HepG2 (cell line): ENCODE data around the gene SETD2. TPM values are rescaled to one million over a fixed set of nuclear protein-coding genes. Genes with fewer than 3 reads are reported as not detected.

Experiments
- CCAR2 ChIP-seq: fragments of 200-400 bp; formaldehyde crosslinking; optimal IDR thresholded peaks from 2 replicates; pipeline ENCODE3; 2018; ENCODE audit warnings: low read depth, mild to moderate bottlenecking, low read length, moderate library complexity
- CENPT ChIP-seq: sonication (generic); formaldehyde crosslinking; IDR thresholded peaks from 2 replicates; pipeline ENCODE4 v1.8.0; 2022; ENCODE audit warnings: low read depth, mild to moderate bottlenecking, moderate library complexity, missing genetic modification reagents
- CHD2 ChIP-seq: IDR thresholded peaks from 2 replicates; pipeline ENCODE4 v1.6.1; 2011; ENCODE audit warnings: low read depth, low read length, improper control_type of control experiment
- ETV5 ChIP-seq: IDR thresholded peaks from 2 replicates; pipeline ENCODE4 v1.6.1; 2018; ENCODE audit warnings: missing biosample characterization, missing genetic modification reagents, inconsistent platforms, borderline replicate concordance
- HNRNPLL ChIP-seq: fragments of 200-400 bp; formaldehyde crosslinking; IDR thresholded peaks from 2 replicates; pipeline ENCODE4 v1.6.1; 2017; ENCODE audit warnings: mild to moderate bottlenecking, low read depth, low read length; ENCODE audit not compliant: poor library complexity, severe bottlenecking
- JDP2 ChIP-seq: sonication (generic); formaldehyde crosslinking; IDR thresholded peaks from 2 replicates; pipeline ENCODE4 v1.8.1; 2022; ENCODE audit warnings: missing genetic modification reagents, borderline replicate concordance
- KDM4B ChIP-seq: sonication (generic); formaldehyde crosslinking; IDR thresholded peaks from 2 replicates; pipeline ENCODE4 v1.4.0; 2020; ENCODE audit warnings: missing genetic modification reagents
- KMT2A ChIP-seq: sonication (generic); formaldehyde crosslinking; IDR thresholded peaks from 2 replicates; pipeline ENCODE4 v1.4.0; 2020; ENCODE audit warnings: missing genetic modification reagents
- NFE2L1 ChIP-seq: sonication (generic); formaldehyde crosslinking; IDR thresholded peaks from 2 replicates; pipeline ENCODE4 v1.4.0; 2020; ENCODE audit warnings: missing genetic modification reagents, mild to moderate bottlenecking, borderline replicate concordance
- PAF1 ChIP-seq: IDR thresholded peaks from 2 replicates; pipeline ENCODE4 v1.6.1; 2016; ENCODE audit warnings: missing genetic modification reagents, missing compliant biosample characterization
- SIN3A ChIP-seq: IDR thresholded peaks from 2 replicates; pipeline ENCODE4 v1.6.1; 2011; ENCODE audit warnings: low read depth, mild to moderate bottlenecking, control low read depth, low read length, borderline replicate concordance
- ZBTB20 ChIP-seq: sonication (generic); formaldehyde crosslinking; IDR thresholded peaks from 2 replicates; pipeline ENCODE4 v1.8.1; 2023; ENCODE audit warnings: missing genetic modification reagents, low read depth, mild to moderate bottlenecking, borderline replicate concordance
- ZNF337 ChIP-seq: sonication (generic); formaldehyde crosslinking; IDR thresholded peaks from 2 replicates; pipeline ENCODE4 v1.5.1; 2020; ENCODE audit warnings: missing genetic modification reagents, low read depth, mild to moderate bottlenecking, borderline replicate concordance
- ZNF350 ChIP-seq: sonication (generic); formaldehyde crosslinking; IDR thresholded peaks from 2 replicates; pipeline ENCODE4 v1.4.0; 2020; ENCODE audit warnings: mild to moderate bottlenecking, low read depth, missing genetic modification reagents, borderline replicate concordance
- ZSCAN22 ChIP-seq: sonication (generic); formaldehyde crosslinking; IDR thresholded peaks from 2 replicates; pipeline ENCODE4 v1.4.0; 2020; ENCODE audit warnings: mild to moderate bottlenecking, missing genetic modification reagents
- ZZZ3 ChIP-seq: sonication (generic); formaldehyde crosslinking; IDR thresholded peaks from 2 replicates; pipeline ENCODE4 v1.4.0; 2020; ENCODE audit warnings: missing genetic modification reagents, mild to moderate bottlenecking, borderline replicate concordance
- polyA plus RNA-seq, 8 experiments: library from polyadenylated mRNA; depleted of rRNA in 3 of 8; stranded (reverse) in 7 of 8; unstranded in 1 of 8; fragments of >200 nt; fragmentation: Illumina TruSeq in 4 of 8; extraction: Trizol in 4 of 8; gene quantifications; 2 replicates each; pipeline versions ENCODE4 v1.2.1 to v1.2.3, GENCODE V29; 2011 to 2016; ENCODE audit warnings: low read depth in 4 of 8, missing spikeins in 1 of 8, mixed read lengths in 1 of 8; ENCODE audit not compliant: insufficient read depth in 1 of 8
- total RNA-seq, 5 experiments: library from RNA; depleted of rRNA; stranded (reverse); fragments of >200 nt; fragmentation: Illumina TruSeq; extraction: Trizol; gene quantifications; 2 replicates each; pipeline ENCODE4 v1.2.3, GENCODE V29; 2016; ENCODE audit warnings: low read depth in 1 of 5
- TF ChIP-seq, protein P1 (sequence below): sonication (generic); formaldehyde crosslinking; IDR thresholded peaks from 2 replicates; pipeline ENCODE4 v1.5.0; 2020; ENCODE audit warnings: mild to moderate bottlenecking, missing genetic modification reagents
- TF ChIP-seq, protein P2 (sequence below): sonication (generic); formaldehyde crosslinking; IDR thresholded peaks from 2 replicates; pipeline ENCODE4 v1.4.0; 2020; ENCODE audit warnings: mild to moderate bottlenecking, missing genetic modification reagents
- TF ChIP-seq, protein P3 (sequence below): sonication (generic); formaldehyde crosslinking; IDR thresholded peaks from 2 replicates; pipeline ENCODE4 v1.4.0; 2020; ENCODE audit warnings: mild to moderate bottlenecking, low read depth, missing genetic modification reagents
- TF ChIP-seq, protein P4 (sequence below): sonication (generic); formaldehyde crosslinking; IDR thresholded peaks from 2 replicates; pipeline ENCODE4 v1.9.0; 2021; ENCODE audit warnings: missing genetic modification reagents, mild to moderate bottlenecking, borderline replicate concordance
- TF ChIP-seq, protein P5 (sequence below): conservative IDR thresholded peaks from 2 replicates; pipeline ENCODE4 v1.6.1; 2018; ENCODE audit warnings: missing genetic modification reagents

The SETD2 gene
- total and polyA plus RNA-seq, 2 of the 13 experiments (the other 11 are each of a cell fraction or from before 2014, with no cell fraction given): 14.2 to 24.2 TPM

DNA sequence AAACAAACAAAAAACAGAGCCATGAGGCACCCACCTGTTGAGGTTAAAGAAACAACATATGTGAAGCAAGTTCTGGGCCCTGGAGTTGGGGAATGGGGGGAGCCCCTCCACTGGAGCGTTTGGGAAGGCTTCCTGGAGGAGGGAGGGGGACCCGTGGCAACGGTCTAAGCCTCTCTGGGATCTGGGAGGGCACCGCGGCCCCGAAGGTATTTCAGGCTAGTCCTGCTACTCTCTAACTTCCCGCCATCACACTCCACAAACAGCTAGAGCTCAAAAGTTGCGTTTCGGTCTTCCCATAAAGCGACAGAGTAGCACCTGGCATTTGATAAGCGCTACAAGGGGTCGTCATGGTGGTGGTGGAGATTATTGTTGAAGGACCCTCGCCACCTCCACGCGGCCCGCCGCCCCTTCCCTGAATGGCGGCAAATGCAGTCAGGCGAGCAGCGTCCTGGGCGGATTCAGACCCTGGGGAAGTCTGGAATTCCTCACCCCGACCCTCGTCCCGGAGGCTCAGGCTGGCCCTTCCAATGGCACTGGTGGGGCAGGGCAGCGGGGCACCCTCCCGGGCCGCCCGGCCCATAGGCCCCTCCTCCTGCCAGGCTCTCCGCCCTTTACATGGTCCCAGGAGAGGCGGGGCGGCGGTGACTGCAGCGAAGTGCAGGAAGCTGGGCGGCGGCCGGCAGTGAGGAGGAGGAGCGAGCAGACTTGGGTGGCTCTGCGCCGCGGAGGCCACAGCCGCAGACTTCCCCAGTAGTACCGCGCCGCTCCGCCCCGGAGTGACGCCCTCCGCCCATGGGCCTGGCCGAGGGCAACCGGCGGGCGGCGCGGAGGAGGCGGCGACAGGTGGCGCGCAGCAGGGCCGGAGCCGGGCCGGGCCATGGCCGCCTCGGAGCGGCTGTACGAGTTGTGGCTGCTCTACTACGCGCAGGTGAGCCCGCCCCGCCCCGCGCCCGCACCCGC is 184.6 kb downstream of the SETD2 start, which contains the start of gene NBEAL2 (continued):
- TF ChIP-seq, protein P1, sequence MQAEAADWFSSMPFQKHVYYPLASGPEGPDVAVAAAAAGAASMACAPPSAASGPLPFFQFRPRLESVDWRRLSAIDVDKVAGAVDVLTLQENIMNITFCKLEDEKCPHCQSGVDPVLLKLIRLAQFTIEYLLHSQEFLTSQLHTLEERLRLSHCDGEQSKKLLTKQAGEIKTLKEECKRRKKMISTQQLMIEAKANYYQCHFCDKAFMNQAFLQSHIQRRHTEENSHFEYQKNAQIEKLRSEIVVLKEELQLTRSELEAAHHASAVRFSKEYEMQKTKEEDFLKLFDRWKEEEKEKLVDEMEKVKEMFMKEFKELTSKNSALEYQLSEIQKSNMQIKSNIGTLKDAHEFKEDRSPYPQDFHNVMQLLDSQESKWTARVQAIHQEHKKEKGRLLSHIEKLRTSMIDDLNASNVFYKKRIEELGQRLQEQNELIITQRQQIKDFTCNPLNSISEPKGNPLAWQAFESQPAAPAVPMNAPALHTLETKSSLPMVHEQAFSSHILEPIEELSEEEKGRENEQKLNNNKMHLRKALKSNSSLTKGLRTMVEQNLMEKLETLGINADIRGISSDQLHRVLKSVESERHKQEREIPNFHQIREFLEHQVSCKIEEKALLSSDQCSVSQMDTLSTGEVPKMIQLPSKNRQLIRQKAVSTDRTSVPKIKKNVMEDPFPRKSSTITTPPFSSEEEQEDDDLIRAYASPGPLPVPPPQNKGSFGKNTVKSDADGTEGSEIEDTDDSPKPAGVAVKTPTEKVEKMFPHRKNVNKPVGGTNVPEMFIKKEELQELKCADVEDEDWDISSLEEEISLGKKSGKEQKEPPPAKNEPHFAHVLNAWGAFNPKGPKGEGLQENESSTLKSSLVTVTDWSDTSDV: no peak
- TF ChIP-seq KMT2A: peak; percentile 35
- TF ChIP-seq ZSCAN22 (CRISPR knock-in tag): no peak
- TF ChIP-seq CENPT: no peak
- no peak for TF ChIP-seq PAF1 (CRISPR knock-in tag)
- TF ChIP-seq ZNF337 (CRISPR knock-in tag): no peak
- TF ChIP-seq NFE2L1: no peak
- TF ChIP-seq, protein P2, sequence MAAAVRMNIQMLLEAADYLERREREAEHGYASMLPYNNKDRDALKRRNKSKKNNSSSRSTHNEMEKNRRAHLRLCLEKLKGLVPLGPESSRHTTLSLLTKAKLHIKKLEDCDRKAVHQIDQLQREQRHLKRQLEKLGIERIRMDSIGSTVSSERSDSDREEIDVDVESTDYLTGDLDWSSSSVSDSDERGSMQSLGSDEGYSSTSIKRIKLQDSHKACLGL: 0 out of 2 replicates have a peak, but pooled peaks have one; percentile 27
- no peak for TF ChIP-seq CHD2
- TF ChIP-seq KDM4B (CRISPR knock-in tag): no peak
- TF ChIP-seq JDP2 (CRISPR knock-in tag): no peak
- no peak for TF ChIP-seq ZZZ3 (CRISPR knock-in tag)
- TF ChIP-seq, protein P3, sequence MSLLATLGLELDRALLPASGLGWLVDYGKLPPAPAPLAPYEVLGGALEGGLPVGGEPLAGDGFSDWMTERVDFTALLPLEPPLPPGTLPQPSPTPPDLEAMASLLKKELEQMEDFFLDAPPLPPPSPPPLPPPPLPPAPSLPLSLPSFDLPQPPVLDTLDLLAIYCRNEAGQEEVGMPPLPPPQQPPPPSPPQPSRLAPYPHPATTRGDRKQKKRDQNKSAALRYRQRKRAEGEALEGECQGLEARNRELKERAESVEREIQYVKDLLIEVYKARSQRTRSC (CRISPR knock-in tag): peak; percentile 7; the same call in 1 of the 2 replicates
- TF ChIP-seq, protein P4, sequence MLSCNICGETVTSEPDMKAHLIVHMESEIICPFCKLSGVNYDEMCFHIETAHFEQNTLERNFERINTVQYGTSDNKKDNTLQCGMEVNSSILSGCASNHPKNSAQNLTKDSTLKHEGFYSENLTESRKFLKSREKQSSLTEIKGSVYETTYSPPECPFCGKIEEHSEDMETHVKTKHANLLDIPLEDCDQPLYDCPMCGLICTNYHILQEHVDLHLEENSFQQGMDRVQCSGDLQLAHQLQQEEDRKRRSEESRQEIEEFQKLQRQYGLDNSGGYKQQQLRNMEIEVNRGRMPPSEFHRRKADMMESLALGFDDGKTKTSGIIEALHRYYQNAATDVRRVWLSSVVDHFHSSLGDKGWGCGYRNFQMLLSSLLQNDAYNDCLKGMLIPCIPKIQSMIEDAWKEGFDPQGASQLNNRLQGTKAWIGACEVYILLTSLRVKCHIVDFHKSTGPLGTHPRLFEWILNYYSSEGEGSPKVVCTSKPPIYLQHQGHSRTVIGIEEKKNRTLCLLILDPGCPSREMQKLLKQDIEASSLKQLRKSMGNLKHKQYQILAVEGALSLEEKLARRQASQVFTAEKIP (CRISPR knock-in tag): no peak
- TF ChIP-seq SIN3A: peak; percentile 62; the same call in 1 of the 2 replicates
- TF ChIP-seq ZBTB20 (CRISPR knock-in tag): no peak
- no peak for TF ChIP-seq CCAR2
- TF ChIP-seq ETV5 (CRISPR knock-in tag): peak; percentile 49; the same call in 1 of the 2 replicates
- peak; percentile 59; the same call in 1 of the 2 replicates for TF ChIP-seq ZNF350 (CRISPR knock-in tag)
- TF ChIP-seq, protein P5, sequence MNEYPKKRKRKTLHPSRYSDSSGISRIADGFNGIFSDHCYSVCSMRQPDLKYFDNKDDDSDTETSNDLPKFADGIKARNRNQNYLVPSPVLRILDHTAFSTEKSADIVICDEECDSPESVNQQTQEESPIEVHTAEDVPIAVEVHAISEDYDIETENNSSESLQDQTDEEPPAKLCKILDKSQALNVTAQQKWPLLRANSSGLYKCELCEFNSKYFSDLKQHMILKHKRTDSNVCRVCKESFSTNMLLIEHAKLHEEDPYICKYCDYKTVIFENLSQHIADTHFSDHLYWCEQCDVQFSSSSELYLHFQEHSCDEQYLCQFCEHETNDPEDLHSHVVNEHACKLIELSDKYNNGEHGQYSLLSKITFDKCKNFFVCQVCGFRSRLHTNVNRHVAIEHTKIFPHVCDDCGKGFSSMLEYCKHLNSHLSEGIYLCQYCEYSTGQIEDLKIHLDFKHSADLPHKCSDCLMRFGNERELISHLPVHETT (CRISPR knock-in tag): no peak
- peak; percentile 85 for TF ChIP-seq HNRNPLL
